Stimulated activated CD4-positive, alpha-beta T cell treated with anti-CD3 and anti-CD28 coated beads, Interleukin-4, amount 100 ng/mL, for 24 hours (primary cell): ENCODE measurements around the gene SMAD9.

ENCODE experiments used
- DNase-seq: peaks from one replicate; pipeline ENCODE4 v3.0.0-alpha.2; 2020

Gene SMAD9

DNA sequence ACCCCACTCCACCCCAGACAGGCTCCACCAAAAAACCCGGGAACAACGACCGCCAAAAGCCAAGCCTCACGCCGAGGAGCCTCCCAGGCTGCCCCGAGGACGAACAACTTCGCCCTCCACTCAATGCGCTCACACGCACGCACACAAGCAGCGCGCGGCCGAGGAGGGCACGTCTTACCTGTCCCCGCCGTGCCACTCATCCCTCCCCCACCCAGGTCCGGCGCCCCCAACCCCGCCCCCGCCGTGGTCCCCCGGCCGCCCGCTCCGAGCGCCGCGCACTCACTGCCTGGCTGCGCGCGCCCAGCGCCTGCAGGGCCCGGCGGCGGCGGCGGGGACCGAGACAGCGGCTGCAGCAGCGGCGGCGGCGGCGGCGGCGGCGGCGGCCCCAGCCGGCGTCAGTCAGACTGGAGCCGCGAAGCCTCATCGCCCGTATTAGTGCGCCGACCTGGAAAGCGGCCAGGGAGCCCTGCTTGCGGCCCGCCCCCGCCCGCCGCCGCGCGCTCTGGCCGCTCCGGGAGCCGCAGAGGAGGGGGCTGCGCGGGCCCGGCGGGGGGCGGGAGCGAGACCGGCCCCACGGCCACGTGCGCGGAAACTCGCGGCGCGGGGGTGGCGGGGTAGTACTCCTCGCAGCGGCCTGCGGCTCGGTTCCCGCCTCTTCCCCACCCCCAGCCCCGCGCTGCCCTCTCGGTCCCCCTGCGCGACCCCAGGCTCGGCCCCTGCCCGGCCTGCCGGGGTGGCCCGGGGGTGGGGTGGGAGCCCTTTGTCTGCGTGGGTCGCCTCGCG lies at the start of gene SMAD9:
TSS of gene SMAD9 (minus strand) at position 406 of the 783 bp plus-strand sequence. CDS start 40,549 bp downstream, outside the sequence.
- DNase-seq: no peak

DNA sequence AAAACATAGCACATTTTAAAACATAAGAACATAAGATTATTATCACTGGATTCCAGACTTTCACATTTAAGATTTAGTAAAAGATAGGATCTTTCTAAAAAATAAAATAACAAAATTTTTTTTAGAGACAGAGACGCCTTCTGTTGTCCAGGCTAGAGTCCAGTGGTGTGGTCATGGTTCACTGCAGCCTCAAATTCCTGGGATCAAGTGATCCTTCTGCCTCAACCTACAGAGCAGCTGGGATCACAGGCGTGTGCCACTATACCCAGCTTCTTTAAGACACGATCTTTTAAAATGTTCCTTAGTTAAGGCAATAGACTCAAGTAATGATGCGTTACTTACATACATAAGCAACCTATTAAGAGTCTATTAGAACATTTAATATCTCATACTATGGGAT lies 46.4 kb upstream of the SMAD9 start:
- no peak for DNase-seq

DNA sequence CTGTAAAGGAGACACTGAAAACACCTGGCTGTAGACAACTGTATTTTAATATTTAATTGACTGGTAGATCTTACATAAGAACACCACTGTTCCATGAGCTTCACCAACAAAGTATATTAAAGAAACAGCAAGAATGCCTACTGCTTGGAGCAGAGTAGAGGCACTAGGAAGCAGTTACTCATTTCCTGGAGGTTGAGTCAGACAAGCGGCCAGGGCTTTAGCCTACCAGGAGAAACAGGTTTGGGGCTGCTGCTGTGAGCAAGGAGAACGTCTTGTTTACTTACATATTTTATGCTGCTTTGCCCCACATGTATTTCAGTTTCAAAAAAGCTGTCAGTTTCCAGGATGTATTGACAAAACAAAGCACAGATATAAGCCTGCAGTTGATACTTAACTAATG lies 45.7 kb upstream of the SMAD9 start:
- no peak for DNase-seq

DNA sequence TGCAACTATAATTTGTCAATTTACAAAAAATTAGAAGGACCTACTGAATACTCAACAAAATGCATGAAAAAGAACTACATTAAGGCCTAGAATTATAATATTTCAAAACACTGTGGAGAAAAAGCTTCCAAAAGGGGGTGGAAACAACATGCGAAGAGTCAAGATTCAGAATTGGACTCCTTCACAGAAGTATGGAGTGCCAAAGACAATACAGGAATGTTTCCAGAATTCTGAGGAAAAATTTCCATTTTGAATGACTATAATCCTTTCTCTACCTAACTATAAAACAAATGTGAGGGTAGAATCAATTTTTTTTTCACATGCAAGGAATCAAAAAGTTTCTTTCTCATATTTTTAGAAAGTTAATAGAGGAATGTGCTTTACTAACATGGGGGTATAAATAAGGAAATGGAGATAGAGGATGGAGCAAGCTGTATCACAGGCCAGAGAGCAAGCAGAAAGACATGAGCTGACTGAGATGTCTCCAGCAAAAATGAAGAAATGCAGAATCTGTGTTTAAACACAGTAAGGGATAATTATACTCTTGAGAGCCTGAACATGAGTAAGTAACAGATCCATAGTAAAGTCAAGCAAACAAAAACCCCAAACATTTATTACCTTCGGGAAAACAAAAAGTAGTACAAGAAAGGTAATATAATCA lies 39.5 kb upstream of the SMAD9 start:
- DNase-seq: no peak

DNA sequence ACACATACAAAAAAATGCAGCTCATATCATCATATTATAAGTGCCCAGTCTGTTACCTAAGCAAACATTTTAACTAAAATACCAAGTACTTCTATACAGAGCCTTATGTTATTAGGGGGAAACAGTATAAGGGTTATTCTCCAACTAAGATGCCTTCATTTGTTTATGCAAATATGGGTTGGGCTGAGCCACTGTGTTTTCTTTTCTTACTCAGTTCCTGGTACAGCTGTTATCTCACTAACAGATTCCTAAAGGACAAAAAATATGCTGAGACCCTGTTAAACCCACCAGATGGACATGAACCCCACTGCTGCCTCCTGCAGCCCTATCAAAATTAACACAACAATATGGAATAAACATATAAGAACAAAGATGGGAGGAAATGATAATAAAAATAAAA lies 34.5 kb upstream of the SMAD9 start:
- DNase-seq: no peak

DNA sequence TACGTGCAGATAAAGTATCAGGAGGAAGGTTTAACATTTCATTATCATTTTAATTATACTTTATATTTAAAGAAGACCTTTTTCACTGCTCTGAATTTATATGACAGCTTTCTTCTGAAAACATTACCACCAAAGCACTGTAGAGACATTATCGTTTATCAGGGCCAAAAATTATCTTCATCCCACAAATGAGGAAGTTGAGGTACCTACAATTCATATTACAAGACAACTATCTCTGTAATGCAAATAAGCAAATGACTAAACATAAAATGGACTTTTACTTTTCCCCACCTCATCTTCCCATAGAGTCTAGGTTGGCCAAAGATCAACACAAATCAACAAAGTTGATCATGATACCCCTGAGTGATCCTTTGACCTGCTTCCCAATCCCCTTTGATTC lies 30.9 kb upstream of the SMAD9 start:
- DNase-seq: no peak

DNA sequence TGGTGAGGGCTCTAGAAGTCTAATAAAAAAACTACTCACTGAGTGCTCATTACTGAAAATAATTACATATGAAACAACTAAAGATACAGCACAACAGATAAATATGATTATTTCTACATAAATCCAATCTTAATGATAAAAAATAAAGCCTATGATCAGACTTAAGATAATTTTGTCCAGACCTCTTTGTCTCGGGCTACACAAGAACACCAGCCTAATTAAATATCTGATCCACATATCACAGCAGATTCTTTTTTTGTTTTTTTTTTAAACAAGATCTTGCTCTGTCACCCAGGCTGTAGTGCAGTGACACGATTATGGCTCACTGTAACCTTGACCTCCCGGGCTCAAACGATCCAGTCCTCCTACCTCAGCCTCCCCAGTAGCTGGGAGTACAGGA lies 30.3 kb upstream of the SMAD9 start:
- no peak for DNase-seq

DNA sequence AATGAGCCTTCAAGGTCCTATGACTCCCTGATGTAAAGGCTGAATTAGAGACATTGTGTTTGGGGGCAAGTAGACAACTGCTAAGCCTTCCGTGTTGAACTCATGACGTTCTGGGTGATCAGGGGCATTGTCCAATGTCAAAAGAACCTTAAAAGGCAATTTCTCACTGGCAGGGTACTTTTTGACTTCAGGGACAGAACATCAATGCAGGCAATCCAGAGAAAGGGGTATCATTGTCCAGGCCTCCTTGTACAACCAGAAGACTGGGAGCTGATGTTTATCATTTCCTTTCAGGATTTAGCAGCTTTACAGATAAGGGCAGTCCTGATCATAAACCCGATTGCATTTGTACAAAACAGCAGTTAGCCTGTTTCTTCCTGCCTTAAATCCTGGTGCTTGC lies 25.0 kb upstream of the SMAD9 start:
- no peak for DNase-seq

DNA sequence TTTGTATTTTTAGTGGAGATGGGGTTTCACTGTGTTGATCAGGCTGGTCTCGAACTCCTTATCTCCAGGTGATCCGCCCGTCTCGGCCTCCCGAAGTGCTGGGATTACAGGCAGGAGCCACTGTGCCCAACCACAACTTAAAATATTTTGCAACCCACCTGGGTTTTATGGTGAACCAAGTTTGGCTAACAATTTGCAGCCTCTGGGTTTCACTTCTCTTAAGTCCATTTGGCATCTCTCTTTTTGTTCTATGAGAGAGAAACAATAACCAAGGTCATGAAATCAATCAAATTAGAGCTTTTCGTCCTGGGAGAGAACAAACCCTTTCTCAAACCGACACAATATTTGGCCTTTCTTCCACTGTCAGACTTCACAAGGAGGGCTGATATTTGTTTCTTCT lies 5.6 kb upstream of the SMAD9 start:
- DNase-seq: no peak

DNA sequence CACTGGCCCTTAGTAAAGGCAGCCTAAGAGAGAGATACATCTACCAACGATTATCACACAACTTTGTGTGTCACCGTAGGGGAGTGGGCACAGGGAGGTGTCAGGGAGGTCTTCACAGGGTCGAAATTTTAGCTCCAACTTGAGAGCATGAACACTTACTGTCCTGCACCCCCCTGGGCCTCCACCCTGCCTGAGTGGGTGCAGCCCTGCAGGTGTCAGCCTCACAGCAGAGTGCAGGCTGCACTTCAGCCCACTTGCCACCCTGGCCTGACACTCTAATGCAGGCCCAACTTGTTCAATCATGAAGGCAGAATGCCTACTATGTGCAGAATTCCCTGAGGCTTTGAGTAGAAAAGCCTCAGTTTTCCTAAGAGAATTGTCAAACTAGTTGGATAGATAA lies 4.0 kb upstream of the SMAD9 start:
- DNase-seq: no peak

DNA sequence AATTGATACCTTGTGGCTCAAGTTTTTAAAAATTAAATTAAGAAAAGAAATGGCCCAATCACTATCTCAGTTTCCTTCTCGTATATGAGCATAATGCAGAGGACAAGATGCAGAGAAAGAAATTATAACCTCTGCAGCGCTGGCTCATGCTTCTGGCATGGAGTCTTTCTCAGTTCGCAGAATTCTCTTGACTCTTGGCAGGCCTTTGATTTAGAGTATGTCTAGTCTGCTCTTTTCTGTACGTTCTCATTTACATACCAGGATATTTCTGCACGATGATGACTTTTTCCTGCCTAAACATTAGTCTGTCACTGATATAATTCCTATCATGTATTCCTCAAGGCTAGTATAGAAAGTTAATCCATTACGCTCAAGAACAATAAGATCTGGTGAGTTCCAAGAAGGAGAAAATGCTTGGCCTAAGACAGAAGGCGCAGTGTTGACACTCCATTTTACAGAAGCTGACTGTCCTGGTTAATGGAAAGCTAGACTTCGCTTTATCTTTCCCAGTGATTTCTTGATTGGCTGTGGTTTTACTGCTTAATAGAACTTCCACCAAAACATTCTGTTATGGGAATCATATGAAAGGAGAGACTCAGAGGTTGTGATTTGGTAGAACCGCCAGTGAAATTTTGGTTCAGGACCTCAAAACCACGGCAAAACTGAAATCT lies 1.7 kb upstream of the SMAD9 start:
- no peak for DNase-seq

DNA sequence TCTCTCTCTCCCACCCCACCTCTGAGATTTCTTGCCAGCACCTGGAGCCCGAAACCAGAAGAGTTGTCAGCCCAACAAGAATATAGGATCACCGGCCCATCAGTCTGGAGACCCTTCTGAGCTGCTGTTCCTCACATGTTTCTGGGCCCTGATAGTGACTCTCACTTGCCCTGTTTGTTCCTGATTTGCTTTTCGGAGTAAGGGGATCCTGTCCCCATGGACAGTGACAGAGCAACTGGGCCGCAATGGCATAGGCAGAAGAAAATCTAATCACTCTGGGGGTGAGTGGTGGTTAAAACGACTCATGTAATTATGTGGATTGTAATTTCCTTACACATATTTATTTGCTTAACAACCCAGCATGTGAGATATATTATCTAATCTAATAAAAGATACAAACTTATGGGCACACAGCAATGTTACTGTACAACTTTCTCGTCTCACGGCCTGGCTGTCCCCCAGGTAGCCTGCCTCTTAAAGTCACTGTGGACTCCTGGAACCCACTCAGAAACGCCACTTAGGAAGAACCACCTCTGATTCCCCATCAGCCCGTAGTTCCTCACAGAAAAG lies 663 bp upstream of the SMAD9 start:
- no peak for DNase-seq

DNA sequence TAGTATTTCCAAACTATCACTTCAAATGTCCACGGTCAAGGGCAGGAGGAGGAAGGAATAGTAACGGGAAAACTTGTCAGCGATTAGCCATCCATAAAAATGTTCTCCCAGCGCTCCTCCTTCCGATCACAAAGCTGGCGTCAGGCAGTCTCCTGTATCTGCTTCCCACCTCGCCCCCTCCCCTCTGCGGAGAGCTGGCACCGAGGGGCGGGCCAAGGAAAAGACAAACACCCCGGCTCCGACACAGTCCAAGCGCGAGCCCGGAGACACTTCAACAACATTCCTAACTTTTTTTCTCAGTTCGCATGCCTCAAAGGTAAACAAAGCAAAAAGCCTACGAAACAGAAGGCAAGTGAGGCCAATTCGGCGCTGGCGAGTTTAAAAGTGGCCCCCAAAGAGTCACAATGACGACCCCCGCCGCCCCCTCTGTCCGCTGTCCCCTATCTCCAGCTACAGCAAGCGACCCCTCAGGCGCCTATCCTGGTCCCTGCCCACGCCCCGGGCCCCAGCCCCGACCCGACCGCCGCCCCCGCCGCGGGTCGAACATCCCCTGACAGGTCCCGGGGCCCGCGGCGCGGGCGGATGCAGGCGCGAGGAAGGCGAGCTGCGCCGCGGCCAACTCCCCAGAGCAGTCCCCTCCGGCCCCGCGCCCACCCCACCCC lies 736 bp downstream of the SMAD9 start:
- no peak for DNase-seq

DNA sequence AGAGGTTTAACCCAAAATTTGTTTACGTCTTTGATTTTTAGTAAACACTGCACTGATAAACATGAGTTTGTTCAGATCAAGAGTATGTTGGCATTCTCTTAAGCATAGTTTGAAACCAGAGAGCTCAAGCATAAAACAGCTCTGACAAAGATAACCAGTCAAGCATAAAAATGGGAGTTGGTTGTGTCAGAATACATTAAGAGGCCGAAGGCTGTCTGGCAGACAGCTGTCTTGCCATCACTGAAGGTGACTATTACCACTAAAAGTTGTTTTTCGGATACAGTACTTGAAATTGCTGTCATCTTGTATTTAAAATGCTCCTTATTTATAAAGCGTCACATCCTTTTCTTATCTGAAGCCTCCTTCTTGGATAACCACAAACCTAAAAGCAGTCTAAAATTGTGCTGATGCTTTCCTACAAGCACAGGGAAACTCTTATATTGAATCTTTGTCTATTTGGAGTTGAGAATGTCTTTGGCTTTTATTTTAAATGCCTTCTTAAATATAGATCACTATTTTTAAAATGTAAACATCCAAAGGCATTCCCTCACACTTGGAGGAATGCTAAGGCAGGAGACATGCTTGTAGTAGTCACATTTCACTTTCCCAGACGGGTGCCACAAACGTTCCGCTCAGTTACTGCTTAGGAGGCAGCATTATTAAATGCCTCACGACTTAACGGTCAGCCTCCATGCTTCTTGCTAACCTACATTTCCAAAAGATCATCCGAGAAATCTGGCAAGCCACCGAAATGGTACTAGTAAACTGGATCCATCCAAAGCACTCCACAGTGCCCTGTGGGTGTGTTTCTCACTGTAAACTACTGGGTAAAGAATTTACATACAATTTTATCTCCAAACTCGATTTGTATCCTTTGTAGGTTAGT lies 1.5 kb downstream of the SMAD9 start:
- DNase-seq: no peak

DNA sequence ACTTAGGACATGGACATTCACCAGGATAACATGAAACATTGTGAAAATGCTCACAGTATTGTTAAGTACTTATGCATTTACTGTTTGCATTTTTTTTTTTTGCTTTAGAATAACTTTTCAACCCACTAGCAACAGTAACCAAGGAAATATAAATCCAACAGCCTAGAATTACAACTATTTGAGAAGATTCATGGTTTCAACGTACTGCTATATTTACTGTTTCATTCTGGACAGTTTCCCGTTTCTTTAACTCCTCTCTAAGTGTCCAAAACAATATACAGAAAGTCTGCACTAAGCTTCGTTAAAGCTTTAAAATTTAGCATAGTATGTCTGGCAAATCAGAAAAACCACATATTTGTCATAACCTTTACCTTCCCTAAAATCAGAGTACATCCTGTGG lies 2.7 kb downstream of the SMAD9 start:
- DNase-seq: no peak

DNA sequence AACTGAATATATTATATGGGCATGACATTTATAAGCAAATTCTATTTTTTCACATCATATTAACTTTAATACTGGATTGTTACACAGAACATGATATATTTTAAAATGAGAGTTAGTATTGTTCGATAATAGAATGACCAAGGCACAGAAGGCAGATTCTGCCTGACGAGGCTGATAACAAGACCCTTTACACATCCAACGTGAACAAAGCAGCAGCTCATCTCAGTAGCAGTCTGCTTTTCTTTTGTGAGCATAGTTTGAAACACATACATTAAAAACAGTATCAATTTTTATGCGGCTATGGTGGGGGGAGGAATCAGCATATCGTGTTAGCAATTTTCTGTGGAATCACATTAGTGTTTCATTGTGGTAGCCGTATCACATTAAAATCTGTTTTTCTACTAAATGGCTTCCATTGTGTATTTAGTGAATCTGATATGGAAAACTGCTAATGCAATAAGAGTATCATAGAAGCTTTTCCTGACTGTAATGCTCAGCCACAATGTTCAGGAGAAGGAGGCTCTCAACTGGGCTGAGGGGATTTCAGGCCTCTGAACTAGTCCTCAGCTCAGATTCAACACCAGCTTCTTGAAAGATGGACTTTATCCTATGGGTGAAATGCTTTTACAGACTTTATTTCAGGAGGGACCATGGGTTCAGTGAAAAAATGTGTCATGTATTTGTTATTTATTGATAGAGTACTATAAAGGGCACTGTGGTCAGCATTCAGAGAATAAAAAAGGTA lies 4.0 kb downstream of the SMAD9 start:
- DNase-seq: no peak

DNA sequence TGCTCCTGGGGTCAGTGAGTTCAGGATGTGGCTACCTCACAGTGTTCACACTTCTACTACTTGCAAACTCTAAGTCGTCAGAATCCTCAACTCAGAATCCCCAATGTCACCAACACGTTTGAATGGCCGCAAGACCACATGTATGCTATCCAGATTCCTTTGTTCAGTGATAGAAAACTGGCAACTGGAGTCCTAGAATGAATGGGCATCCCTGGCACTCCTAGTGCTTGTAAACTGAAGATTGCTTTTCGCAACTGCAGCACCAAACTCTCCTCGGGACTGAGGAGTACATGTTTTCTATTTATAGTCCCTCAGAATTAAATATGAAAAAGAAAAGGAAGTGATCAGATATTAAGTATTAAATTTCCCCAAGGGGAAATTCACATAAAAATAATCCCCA lies 4.9 kb downstream of the SMAD9 start:
- no peak for DNase-seq

DNA sequence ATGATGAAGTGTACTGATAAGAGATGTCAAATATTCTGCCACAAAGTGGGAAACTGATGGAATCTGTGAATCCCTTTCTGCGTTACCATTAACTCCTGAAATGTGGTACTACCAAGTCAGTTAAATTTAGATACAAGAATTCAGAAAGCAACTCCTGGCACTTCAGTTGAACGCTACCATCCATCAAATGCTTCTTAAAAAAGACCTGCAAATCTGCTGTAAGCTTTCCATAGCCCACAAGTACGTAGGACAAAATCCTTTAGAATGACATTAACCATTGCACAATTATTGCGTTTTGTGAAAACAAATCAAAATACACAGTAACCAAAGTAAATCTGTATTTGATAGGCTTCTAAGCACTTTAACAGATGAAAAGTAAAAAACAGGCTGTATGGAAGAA lies 5.4 kb downstream of the SMAD9 start:
- DNase-seq: no peak

DNA sequence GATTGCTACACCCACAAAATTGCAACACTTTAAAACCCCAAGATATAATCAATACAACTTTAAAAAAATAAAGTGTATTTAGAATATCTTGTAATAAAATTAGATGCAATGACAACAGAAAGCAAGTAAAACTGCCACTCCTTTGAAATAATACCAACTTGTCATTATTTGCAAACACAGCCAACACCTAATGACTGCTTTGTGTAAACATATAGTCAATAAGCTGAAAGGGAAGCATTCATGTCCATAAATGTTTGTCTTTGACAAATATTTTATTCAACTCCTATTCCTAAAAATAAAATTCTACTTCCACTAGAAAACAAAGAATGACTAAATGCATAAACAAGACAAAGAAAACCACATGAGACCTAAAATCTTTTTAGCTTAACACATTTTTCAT lies 6.6 kb downstream of the SMAD9 start:
- no peak for DNase-seq

DNA sequence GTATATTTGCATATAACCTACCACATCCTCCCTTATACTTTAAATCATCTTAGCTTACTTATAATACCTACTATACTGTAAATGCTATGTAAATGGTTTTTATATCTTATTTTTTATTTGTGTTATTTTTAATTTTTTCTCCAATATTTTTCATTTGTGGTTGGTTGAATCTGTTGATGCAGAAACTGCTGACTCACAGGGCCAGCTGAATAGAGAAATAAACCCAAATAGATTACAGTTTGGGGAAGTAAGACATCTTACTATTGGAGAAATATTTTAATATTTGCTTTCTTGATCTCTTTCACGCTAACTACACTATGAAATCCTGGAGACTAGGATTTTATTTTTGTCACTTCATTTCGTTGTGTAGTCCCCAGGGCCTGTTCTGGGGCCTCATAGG lies 7.1 kb downstream of the SMAD9 start:
- no peak for DNase-seq

DNA sequence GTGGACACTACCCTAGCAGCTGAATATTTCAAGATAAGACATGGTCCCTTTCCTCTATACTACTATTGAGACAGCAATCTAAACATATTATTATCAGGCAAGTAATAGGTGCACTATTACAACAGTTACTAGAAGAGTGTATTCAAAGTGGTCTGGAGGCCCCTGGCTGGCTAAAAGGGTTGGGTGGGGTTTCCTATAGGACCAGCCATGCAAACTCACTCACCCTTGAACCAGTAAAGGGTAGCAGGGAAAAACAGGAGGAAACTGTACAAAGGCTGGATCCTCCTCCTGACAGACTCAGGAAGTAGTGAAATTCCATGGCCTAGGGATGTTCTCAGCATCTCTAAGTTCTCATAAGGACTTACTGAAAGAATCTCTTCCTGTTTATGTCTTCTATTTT lies 7.7 kb downstream of the SMAD9 start:
- no peak for DNase-seq

DNA sequence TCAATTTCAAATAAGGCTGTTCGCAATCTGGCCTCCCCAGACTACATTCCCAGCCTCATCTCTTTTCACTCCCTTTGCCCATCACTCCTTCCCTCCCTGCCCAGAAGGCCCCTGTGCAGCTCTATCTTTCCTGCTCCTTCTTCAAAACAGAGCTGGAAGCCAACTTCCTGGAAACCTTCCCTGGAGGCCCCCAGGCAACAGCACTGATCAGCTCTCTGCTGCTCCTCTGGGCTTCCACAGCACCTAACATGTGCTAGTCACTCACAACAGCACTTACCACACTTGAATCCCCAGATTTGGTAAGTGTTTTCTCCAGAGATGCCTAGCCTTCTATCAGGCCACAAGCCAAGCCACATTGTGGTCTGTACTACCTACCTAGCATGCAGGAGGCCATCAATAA lies 9.5 kb downstream of the SMAD9 start:
- no peak for DNase-seq
